Muscle of leg (tissue), 16 donors: ENCODE measurements around the gene KIF2C. TPM values are rescaled to one million over a fixed set of nuclear protein-coding genes. Genes with fewer than 3 reads are reported as not detected.
"Not testable (repeated sequence)": the region's sequence is repeated elsewhere in the genome, so short reads cannot be mapped to it uniquely, and the experiment has no call there.

ENCODE experiments used
- DNase-seq: peaks from one replicate; pipeline ENCODE4 v3.0.0; 2013
- H3K27ac ChIP-seq: one replicate; pipeline ENCODE4 v1.5.1; 2013; ENCODE audit warnings: mild to moderate bottlenecking, low read length, control low read depth
- H3K27me3 ChIP-seq: one replicate; pipeline ENCODE4 v1.6.1; 2013; ENCODE audit warnings: low read length; ENCODE audit not compliant: control insufficient read depth, insufficient read depth
- H3K36me3 ChIP-seq: one replicate; pipeline ENCODE4 v1.6.1; 2013; ENCODE audit warnings: low read length; ENCODE audit not compliant: control insufficient read depth, insufficient read depth
- H3K4me1 ChIP-seq: one replicate; pipeline ENCODE4 v1.6.1; 2013; ENCODE audit warnings: low read length; ENCODE audit not compliant: control insufficient read depth, insufficient read depth
- H3K4me3 ChIP-seq: one replicate; pipeline ENCODE4 v1.5.1; 2013; ENCODE audit warnings: low read length, control low read depth
- H3K9me3 ChIP-seq: replicated peaks from 2 replicates; pipeline ENCODE4 v1.6.1; 2013; ENCODE audit warnings: low read depth, low read length; ENCODE audit not compliant: control insufficient read depth
- WGBS: methylation state at CpG from one replicate; pipeline ENCODE4 v1.1.5; 2013; ENCODE audit warnings: missing lambda C conversion rate; ENCODE audit not compliant: insufficient coverage; 5-methylcytosine and 5-hydroxymethylcytosine counted together
- long read RNA-seq, 11 donors: transcript quantifications; one replicate each; lab custom pipeline, GENCODE V29; 2026
- polyA plus RNA-seq, 8 donors: library from polyadenylated mRNA; unstranded; fragments of 120-200 nt; gene quantifications; one replicate each; pipeline versions ENCODE4 v1.2.1 to v1.2.3, GENCODE V29; 2013; ENCODE audit warnings: inconsistent platforms in 1 of 8, low replicate concordance in 1 of 8; ENCODE audit not compliant: insufficient read length in 8 of 8, insufficient read depth in 1 of 8
- total RNA-seq: library from RNA; stranded (reverse); fragments of 120-200 nt; gene quantifications from one replicate; pipeline ENCODE4 v1.2.4, GENCODE V29; 2013

Gene KIF2C
- 9.2 TPM for total RNA-seq
- 10 to 100 TPM in 7 of 8 donors, 1 to 10 TPM in 1; 9.7 to 18.2 (median 14.2) TPM for polyA plus RNA-seq
- long read RNA-seq, donor 1, partial matches to known transcripts = 0 of 3 reads
- long read RNA-seq, donor 1, other reads (novel, unspliced or antisense) = 0 of 3 reads
- long read RNA-seq, donor 2 = 0 reads
- long read RNA-seq, donor 3, partial matches to known transcripts = 6 of 6 reads
- long read RNA-seq, donor 3, other reads (novel, unspliced or antisense) = 0 of 6 reads
- long read RNA-seq, donor 4, partial matches to known transcripts = 0 of 1 reads
- long read RNA-seq, donor 4, other reads (novel, unspliced or antisense) = 0 of 1 reads
- long read RNA-seq, donor 5, transcript KIF2C-202 (21 exons, 2,879 nt) = major isoform, 5 of 5 reads
- long read RNA-seq, donor 5, partial matches to known transcripts = 0 of 5 reads
- long read RNA-seq, donor 5, other reads (novel, unspliced or antisense) = 0 of 5 reads
- long read RNA-seq, donor 6, partial matches to known transcripts = 0 of 1 reads
- long read RNA-seq, donor 6, other reads (novel, unspliced or antisense) = 0 of 1 reads
- long read RNA-seq, donor 7, partial matches to known transcripts = 0 of 3 reads
- long read RNA-seq, donor 7, other reads (novel, unspliced or antisense) = 0 of 3 reads
- long read RNA-seq, donor 8, partial matches to known transcripts = 0 of 1 reads
- long read RNA-seq, donor 8, other reads (novel, unspliced or antisense) = 0 of 1 reads
- long read RNA-seq, donor 9, partial matches to known transcripts = 0 of 2 reads
- long read RNA-seq, donor 9, other reads (novel, unspliced or antisense) = 0 of 2 reads
- long read RNA-seq, donor 10, partial matches to known transcripts = 0 of 4 reads
- long read RNA-seq, donor 10, other reads (novel, unspliced or antisense) = 0 of 4 reads
- long read RNA-seq, donor 11, partial matches to known transcripts = 7 of 7 reads
- long read RNA-seq, donor 11, other reads (novel, unspliced or antisense) = 0 of 7 reads

DNA sequence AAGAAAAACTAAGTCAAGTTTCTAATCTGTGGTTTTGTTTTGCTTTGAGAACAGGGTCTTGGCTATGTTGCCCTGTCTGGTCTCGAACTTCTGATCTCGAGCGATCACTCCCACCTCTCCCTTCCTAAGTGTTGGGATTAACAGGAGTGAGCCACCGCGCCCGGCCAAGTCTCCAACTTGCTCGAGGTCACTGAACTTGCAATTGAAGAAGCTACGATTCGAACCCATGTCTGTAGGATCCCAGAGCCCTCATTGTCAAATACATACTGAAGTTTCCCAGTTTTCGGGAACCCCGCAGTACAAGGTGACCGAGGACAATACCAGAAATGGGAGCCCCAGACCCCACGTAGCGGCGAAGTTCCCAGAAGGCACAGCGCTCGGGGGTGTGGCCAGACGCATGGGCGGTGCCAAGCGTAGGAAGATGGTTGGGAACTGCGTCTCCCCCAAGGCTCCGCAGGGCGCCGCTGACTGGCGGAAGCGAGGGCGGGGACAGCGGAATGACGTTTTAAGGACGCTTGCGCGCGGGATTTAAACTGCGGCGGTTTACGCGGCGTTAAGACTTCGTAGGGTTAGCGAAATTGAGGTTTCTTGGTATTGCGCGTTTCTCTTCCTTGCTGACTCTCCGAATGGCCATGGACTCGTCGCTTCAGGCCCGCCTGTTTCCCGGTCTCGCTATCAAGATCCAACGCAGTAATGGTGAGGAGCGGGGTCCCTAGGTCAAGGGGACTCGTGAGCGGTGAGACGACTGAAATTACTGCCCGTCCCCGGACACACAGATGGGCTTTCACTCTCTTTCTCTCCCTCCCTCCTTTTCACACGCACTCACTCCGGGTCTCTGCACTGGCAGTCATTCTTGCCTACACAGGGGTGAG is at the start of gene KIF2C:
KIF2C (plus strand) TSS at position 531 of the 872 bp plus-strand sequence; CDS start at position 627, 96 bp downstream.
- Histone ChIP-seq H3K4me3 (peak within 1 kb of the TSS; percentile 82), H3K36me3 (peaks cover 7% of the 10 kb centered on the region)
- peak; percentile 99 for DNase-seq

DNA sequence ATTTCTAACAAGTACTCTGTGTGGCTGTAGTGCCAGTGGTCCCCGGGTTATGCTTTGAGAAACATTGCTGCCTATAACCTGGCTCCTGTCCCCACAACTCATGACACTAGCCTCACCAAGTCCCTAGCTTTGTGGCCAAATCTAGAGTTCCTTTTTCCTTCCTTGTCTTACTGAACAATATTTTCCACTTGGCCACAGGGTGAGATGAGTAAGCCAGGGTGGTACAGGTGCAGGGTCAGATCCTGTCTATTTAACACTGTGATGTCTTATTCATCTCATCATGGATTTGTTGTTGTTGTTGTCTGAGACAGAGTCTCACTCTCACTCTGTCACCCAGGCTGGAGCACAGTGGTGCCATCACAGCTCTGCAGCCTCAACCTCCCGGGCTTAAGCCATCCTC is 46.5 kb upstream of the KIF2C start:
- WGBS = 100% methylated on average over 1 of the region's 2 CpGs
- Histone ChIP-seq H3K9me3 (no peaks in the 10 kb centered on the region), H3K4me1 (no peaks in the 10 kb centered on the region), H3K36me3 (no peaks in the 10 kb centered on the region), H3K27ac (no peak overlapping the region), H3K4me3 (no peak overlapping the region), H3K27me3 (no peaks in the 10 kb centered on the region)
- DNase-seq = no peak

More for the DNA sequence above, at the start of gene KIF2C:
- H3K9me3 ChIP-seq = no peaks in the 10 kb centered on the region
- peak within 1 kb of the TSS; percentile 99 for H3K27ac ChIP-seq
- no peaks in the 10 kb centered on the region for H3K27me3 ChIP-seq
- H3K4me1 ChIP-seq = peaks cover 7% of the 10 kb centered on the region
- WGBS = under 1% methylated on average over 46 of the region's 57 CpGs

DNA sequence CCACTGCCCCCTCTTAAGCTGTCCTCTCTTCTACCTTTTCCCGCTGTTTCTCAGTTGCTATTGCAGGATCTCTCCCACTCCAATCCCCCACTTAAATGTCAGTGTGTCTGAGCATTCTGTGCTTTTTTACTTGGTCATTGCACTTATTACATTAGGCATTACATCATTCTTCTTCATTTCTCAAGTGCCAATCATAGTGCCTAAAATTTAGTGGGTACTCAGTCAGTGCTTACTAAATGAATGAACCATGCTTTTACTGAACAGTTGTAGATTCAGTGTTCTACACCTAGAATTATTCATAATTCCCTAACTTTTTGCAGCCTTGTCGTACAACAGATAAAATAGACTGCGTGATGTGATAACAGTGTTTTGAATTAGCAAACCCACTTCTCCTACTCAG is 45.7 kb upstream of the KIF2C start:
- Histone ChIP-seq H3K36me3 (no peaks in the 10 kb centered on the region), H3K9me3 (no peaks in the 10 kb centered on the region), H3K4me1 (no peaks in the 10 kb centered on the region), H3K27ac (no peak overlapping the region), H3K27me3 (no peaks in the 10 kb centered on the region), H3K4me3 (no peak overlapping the region)
- 100% methylated on average over 1 of the region's 3 CpGs for WGBS
- no peak for DNase-seq

DNA sequence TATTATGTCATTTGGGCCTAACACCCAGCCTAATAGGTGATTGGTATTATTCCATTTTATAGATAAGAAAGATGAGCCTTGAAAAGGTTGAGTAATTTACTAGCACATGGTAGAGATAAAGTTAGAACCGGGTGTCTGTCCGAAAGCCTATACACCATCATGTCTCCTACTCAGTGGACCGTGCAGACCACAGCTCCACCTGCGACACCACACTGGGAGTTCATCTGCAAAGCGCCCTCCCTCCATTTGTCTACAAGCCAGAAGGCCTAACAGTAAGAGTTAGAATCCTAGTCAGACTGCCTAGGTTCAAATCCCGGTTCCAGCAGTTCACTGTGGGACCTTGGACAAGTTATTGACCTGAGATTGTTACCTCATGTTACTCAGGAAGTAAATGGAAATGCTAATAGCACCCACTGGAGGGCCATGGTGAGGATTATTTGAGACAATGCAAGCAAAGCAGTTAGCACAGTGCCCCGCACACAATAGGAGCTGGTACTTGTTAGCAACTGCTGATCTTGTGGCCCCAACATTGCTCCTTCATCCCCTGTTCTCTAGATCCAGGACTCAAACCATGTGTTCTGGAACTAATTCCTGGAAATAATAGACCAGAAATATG is 44.7 kb upstream of the KIF2C start:
- Histone ChIP-seq H3K9me3 (no peaks in the 10 kb centered on the region), H3K27ac (no peak overlapping the region), H3K36me3 (no peaks in the 10 kb centered on the region), H3K4me1 (no peaks in the 10 kb centered on the region), H3K27me3 (no peaks in the 10 kb centered on the region), H3K4me3 (no peak overlapping the region)
- 98% methylated on average over 7 of the region's 7 CpGs for WGBS
- DNase-seq = no peak

DNA sequence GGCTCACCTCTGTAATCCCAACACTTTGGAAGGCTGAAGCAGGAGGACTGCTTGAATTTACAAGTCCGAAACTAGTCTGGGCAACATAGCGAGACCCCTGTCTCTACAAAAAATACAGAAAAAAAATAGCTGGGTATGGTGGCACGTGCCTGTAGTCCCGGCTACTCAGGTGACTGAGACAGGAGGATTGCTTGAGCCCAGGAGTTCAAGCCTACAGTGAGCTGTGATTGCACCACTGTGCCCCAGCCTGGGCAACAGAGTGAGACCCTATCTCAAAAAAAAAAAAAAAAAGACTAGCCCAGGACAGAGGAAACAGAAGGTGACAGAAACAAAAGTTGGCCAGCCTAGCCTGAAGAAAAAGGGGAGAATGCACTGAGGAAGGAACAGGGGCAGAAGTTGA is 44.0 kb upstream of the KIF2C start:
- no CpG with 5 or more reads among the region's 4 CpGs for WGBS
- Histone ChIP-seq H3K27me3 (no peaks in the 10 kb centered on the region), H3K27ac (no peak overlapping the region), H3K9me3 (no peaks in the 10 kb centered on the region), H3K4me1 (no peaks in the 10 kb centered on the region), H3K36me3 (no peaks in the 10 kb centered on the region), H3K4me3 (no peak overlapping the region)
- no peak for DNase-seq

- no peak for DNase-seq
- no CpG with 5 or more reads among the region's 3 CpGs for WGBS
- no peaks in the 10 kb centered on the region for H3K4me1 ChIP-seq
These were observed 43.5 kb upstream of the KIF2C start for GRCh38 chr1:44696101-44696500.

DNA sequence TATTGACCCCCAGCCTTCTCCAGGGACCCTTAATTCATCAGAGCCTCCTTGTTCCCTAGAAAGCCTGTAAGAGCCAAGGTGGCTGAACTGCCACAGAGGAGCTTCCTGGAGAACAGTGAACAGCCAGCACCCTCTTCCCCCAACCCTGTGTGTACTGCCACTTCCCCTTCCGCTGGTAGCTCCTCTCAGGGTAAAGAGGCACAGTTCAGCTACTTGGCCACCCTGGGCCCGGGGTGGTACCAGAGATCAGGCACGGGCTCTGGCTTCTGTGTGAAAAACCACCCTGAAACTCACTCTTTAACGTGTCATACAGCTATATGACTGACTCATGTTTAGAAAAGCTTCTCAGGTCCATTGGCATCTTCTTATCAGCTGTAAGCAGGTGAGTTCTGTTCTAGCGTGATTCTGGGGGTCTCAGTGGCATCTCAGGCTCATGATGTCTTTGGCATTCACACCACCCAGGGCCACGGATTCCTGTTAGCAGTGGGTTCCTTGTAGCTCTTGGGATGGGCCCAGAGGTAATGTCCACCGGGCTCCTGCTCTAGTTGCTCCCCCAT is 42.8 kb upstream of the KIF2C start:
- DNase-seq = no peak
- Histone ChIP-seq H3K36me3 (no peaks in the 10 kb centered on the region), H3K27me3 (no peaks in the 10 kb centered on the region), H3K9me3 (no peaks in the 10 kb centered on the region), H3K4me3 (no peak overlapping the region), H3K4me1 (no peaks in the 10 kb centered on the region), H3K27ac (no peak overlapping the region)
- 84% methylated on average over 4 of the region's 7 CpGs for WGBS

More at GRCh38 chr1:44696101-44696500, 43.5 kb upstream of the KIF2C start:
- no peaks in the 10 kb centered on the region for H3K36me3 ChIP-seq
- no peak overlapping the region for H3K4me3 ChIP-seq
- no peaks in the 10 kb centered on the region for H3K9me3 ChIP-seq
- no peak overlapping the region for H3K27ac ChIP-seq
- H3K27me3 ChIP-seq = no peaks in the 10 kb centered on the region

DNA sequence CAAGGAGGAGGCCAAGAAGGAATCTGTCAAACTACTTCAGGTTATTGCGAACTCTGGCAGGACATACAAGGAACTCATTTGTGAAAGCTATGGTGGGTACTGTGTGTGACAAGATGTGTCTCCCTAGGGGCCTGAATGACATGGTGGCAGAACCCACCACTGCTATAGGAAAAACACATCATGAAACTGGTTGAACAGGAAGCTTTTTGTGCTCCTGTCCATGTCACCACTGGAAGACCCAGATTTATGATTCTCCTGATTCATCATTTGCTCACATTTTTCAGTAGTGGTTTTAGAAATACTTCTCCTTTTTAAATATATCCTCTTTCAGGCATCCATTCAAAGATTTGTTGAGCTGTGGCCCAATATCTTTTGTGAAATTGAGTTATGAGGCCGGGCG is 41.5 kb upstream of the KIF2C start:
- H3K36me3 ChIP-seq = no peaks in the 10 kb centered on the region
- peak; percentile 33 for DNase-seq
- H3K4me1 ChIP-seq = no peaks in the 10 kb centered on the region
- no peak overlapping the region for H3K27ac ChIP-seq
- WGBS = 100% methylated on average over 1 of the region's 3 CpGs
- no peaks in the 10 kb centered on the region for H3K9me3 ChIP-seq
- no peak overlapping the region for H3K4me3 ChIP-seq
- no peaks in the 10 kb centered on the region for H3K27me3 ChIP-seq

DNA sequence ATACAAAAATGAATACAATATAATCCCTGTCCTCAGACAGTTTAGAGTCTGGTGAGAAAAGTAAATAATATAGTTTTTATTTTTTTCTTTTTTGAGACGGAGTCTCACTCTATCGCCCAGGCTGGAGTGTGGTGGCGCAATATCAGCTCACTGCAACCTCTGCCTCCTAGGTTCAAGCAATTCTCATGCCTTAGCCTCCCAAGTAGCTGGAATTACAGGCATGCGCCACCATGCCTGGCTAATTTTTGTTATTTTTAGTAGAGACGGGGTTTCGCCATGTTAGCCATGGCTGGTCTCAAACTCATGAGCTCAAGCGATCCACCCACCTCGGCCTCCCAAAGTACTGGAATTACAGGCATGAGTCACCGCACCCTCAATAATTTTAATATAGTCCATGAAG is 40.3 kb upstream of the KIF2C start:
- DNase-seq, H3K36me3 ChIP-seq, H3K4me3 ChIP-seq, H3K27ac ChIP-seq, H3K4me1 ChIP-seq, H3K27me3 ChIP-seq, H3K9me3 ChIP-seq: not testable (repeated sequence)
- 70% methylated on average over 4 of the region's 9 CpGs for WGBS
